GM18951 (cell line): Measurements from ENCODE around the gene SNX25.

Source experiments
- POLR2A ChIP-seq: IDR thresholded peaks from 4 replicates; pipeline ENCODE4 v1.6.1; 2011; ENCODE audit warnings: mild to moderate bottlenecking; ENCODE audit not compliant: insufficient read length, insufficient read depth; ENCODE audit errors: extremely low read depth
- in situ Hi-C: fragments of 300-500 bp; cut with MboI; formaldehyde crosslinking; loops from one replicate; pipeline ENCODE4 v1.12.0; 2022; ENCODE audit warnings: low sequenced_read_pairs, mixed read lengths, inconsistent platforms; ENCODE audit not compliant: unreplicated experiment

SNX25 gene

GRCh38 chr4:185210102-185210981 is 944 bp downstream of the SNX25 start:
- peak; percentile 35 for TF ChIP-seq POLR2A
- in situ Hi-C loops: no loop called here

GRCh38 chr4:185211035-185211434 is 1.6 kb downstream of the SNX25 start:
- TF ChIP-seq POLR2A: peak; percentile 2
- in situ Hi-C loops: no loop called here

GRCh38 chr4:185211641-185212040 is 2.2 kb downstream of the SNX25 start:
- in situ Hi-C loops: no loop called here
- peak; percentile 7 for TF ChIP-seq POLR2A

GRCh38 chr4:185212581-185212980 is 3.2 kb downstream of the SNX25 start:
- TF ChIP-seq POLR2A: peak; percentile 5
- in situ Hi-C loops: no loop called here

- no peak for TF ChIP-seq POLR2A
- in situ Hi-C loops: no loop called here
Observed at GRCh38 chr4:185213877-185214276, 4.5 kb downstream of the SNX25 start.

- in situ Hi-C loops: no loop called here
Observed at GRCh38 chr4:185215261-185215660, 5.9 kb downstream of the SNX25 start.

GRCh38 chr4:185217408-185217975 is 8.1 kb downstream of the SNX25 start:
- in situ Hi-C loops: no loop called here
- TF ChIP-seq POLR2A: no peak

More at GRCh38 chr4:185215261-185215660, 5.9 kb downstream of the SNX25 start:
- TF ChIP-seq POLR2A: no peak

- no peak for TF ChIP-seq POLR2A
- in situ Hi-C loops: no loop called here
Observed at GRCh38 chr4:185218312-185218711, 8.9 kb downstream of the SNX25 start.

- in situ Hi-C loops: no loop called here
Observed at GRCh38 chr4:185219551-185220344, 10.3 kb downstream of the SNX25 start.

GRCh38 chr4:185221491-185221890 is 12.1 kb downstream of the SNX25 start:
- TF ChIP-seq POLR2A: no peak
- in situ Hi-C loops: no loop called here

More at GRCh38 chr4:185219551-185220344, 10.3 kb downstream of the SNX25 start:
- TF ChIP-seq POLR2A: no peak

- no peak for TF ChIP-seq POLR2A
- in situ Hi-C loops: no loop called here
Observed at GRCh38 chr4:185221912-185222311, 12.5 kb downstream of the SNX25 start.

GRCh38 chr4:185222598-185222997 is 13.2 kb downstream of the SNX25 start:
- in situ Hi-C loops: no loop called here

GRCh38 chr4:185224597-185224996 is 15.2 kb downstream of the SNX25 start:
- in situ Hi-C loops: no loop called here
- no peak for TF ChIP-seq POLR2A

More at GRCh38 chr4:185222598-185222997, 13.2 kb downstream of the SNX25 start:
- TF ChIP-seq POLR2A: no peak

GRCh38 chr4:185225940-185226339 is 16.5 kb downstream of the SNX25 start:
- no peak for TF ChIP-seq POLR2A
- in situ Hi-C loops: no loop called here

- TF ChIP-seq POLR2A: no peak
- in situ Hi-C loops: no loop called here
Observed at GRCh38 chr4:185227131-185227551, 17.7 kb downstream of the SNX25 start.
